GM12891 (cell line): ENCODE results near the gene RNU7-1.
"Not testable (repeated sequence)": the region's sequence is repeated elsewhere in the genome, so short reads cannot be mapped to it uniquely, and the experiment has no call there.

ENCODE experiments used
- DNase-seq: peaks from one replicate; pipeline ENCODE4 v3.0.0; 2011; ENCODE audit warnings: low spot score; ENCODE audit not compliant: insufficient read length
- FAIRE-seq: peaks from 2 replicates; lab custom pipeline; 2011; peaks lifted over from hg19 to GRCh38; lab: Jason Lieb, UNC
- PAX5 ChIP-seq: IDR thresholded peaks from 2 replicates; pipeline ENCODE4 v1.6.1; 2011; ENCODE audit warnings: low read length, moderate library complexity, mild to moderate bottlenecking; ENCODE audit not compliant: insufficient read depth, severe bottlenecking
- POLR2A ChIP-seq: IDR thresholded peaks from 2 replicates; pipeline ENCODE4 v1.6.1; 2011; ENCODE audit warnings: low read depth, low read length, control low read depth
- POLR2AphosphoS5 ChIP-seq: IDR thresholded peaks from 2 replicates; pipeline ENCODE4 v1.6.1; 2011; ENCODE audit warnings: low read depth, low read length, control low read depth
- POU2F2 ChIP-seq: IDR thresholded peaks from 2 replicates; pipeline ENCODE4 v1.6.1; 2011; ENCODE audit warnings: low read depth, mild to moderate bottlenecking, control low read depth, low read length, moderate library complexity
- SPI1 ChIP-seq: IDR thresholded peaks from 2 replicates; pipeline ENCODE4 v1.6.1; 2011; ENCODE audit warnings: low read depth, low read length, control low read depth
- TAF1 ChIP-seq: IDR thresholded peaks from 2 replicates; pipeline ENCODE4 v1.6.1; 2011; ENCODE audit warnings: low read depth, low read length, control low read depth

Gene RNU7-1

DNA sequence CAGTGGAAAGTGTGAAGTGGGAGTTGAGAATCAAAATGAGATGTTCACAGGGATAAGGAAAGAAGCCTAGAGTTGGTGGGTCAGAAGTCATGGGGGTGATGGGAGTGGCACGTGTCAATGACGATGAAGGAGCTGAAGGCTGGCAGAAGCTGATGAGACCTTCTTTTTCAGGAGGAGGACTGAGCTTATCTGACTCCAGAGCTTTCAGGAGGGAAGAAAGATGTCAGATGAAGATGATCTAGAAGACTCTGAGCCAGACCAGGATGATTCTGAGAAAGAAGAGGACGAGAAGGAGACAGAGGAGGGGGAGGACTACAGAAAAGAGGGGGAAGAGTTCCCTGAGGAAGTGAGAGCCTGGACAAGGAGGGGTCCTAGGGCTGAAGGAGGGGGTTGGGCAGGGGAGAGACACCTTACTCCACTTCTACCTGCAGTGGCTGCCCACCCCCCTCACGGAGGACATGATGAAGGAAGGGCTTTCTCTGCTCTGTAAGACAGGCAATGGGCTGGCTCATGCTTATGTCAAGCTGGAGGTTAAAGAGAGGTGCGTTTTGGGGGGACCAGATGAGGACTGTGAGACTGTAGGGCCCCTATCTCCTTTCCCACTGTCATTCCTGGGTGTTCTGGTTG, 38.1 kb upstream of the RNU7-1 start:
- no peak for DNase-seq
- no peak for FAIRE-seq

DNA sequence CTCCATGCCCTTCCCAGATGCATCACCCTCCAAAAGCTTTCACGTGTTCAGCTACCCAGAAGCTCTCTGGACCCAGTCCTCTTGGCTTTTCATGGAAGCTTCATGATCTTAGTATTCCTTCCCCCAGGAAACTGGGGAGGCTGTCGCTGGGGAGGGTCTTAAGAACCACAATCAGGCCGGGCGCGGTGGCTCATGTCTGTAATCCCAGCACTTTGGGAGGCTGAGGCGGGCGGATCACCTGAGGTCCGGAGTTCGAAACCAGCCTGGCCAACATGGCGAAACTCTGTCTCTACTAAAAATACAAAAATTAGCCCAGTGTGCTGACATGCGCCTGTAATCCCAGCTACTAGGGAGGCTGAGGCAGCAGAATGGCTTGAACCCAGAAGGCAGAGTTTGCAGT, 35.5 kb upstream of the RNU7-1 start:
- not testable (repeated sequence) for DNase-seq, FAIRE-seq

More for the DNA sequence above, 38.1 kb upstream of the RNU7-1 start:
- no peak for TF ChIP-seq PAX5
- no peak for TF ChIP-seq POLR2A
- no peak for TF ChIP-seq SPI1
- no peak for TF ChIP-seq POLR2AphosphoS5
- no peak for TF ChIP-seq POU2F2
- no peak for TF ChIP-seq TAF1

DNA sequence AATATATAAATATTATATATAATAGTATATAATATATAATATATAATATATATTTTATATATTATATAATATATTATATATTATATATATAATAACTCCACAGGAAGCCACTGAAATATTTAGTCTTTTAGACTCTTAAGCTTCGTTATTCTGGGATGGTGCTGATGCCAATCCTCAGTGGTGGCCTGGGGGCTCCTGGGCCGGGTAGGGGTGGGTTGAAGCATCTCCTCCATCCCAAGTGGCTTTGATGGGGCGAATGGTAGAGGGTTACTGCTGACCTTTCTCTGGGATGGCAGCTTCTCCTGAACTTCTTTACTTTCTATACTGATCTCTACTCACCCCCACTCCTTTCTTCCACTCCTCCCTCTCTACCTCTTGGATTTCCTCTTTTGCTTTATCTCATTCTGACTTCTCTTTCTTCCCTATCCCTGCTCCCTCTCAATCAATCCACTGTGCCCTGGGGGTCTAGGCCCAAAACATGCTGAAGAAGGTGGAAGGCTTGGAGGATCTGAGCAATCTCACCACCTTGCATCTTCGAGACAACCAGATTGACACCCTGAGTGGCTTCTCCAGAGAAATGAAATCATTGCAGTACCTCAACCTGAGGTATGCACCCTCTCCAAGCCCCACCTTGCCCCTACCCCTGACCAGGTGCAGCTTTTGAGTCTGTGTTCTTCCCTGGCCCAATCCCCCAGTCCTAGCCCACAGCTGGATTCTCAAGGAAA, 34.0 kb upstream of the RNU7-1 start:
- no peak for FAIRE-seq
- TF ChIP-seq POLR2AphosphoS5 = no peak
- no peak for TF ChIP-seq POLR2A
- no peak for DNase-seq

DNA sequence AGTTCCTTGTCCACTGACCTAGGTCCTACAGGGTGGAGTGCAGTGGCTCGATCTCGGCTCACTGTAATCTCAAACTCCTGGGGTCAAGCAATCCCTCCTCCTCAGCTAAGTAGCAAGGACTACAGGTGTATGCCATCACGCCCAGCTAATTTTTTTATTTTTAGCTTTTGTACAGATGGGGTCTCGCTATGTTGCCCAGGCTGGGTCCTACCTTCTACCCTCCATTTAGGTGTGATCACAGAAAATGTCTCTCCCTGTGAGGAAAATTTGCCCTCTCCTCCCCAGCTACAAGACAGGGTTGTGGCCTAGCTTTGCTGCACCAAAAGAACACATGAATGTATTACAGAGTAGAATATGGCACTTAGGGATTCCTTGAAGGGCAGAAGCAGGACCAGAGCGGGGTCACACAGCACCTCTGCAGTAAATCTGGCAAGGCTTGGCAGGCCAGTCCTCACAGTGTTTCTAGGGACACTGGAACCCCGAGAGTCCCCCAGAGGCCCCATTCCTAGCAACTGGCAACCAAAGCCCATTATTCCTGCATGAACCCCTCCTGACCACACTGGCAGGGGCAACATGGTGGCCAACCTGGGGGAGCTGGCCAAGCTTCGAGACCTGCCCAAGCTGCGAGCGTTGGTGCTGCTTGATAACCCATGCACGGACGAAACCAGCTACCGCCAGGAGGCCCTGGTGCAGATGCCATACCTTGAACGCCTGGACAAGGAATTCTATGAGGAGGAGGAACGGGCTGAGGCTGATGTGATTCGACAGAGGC, 31.3 kb upstream of the RNU7-1 start:
- FAIRE-seq (no peak), DNase-seq (no peak)
- TF ChIP-seq PAX5 = no peak
- no peak for TF ChIP-seq TAF1
- no peak for TF ChIP-seq POLR2AphosphoS5
- TF ChIP-seq POU2F2 = no peak
- no peak for TF ChIP-seq SPI1
- no peak for TF ChIP-seq POLR2A

DNA sequence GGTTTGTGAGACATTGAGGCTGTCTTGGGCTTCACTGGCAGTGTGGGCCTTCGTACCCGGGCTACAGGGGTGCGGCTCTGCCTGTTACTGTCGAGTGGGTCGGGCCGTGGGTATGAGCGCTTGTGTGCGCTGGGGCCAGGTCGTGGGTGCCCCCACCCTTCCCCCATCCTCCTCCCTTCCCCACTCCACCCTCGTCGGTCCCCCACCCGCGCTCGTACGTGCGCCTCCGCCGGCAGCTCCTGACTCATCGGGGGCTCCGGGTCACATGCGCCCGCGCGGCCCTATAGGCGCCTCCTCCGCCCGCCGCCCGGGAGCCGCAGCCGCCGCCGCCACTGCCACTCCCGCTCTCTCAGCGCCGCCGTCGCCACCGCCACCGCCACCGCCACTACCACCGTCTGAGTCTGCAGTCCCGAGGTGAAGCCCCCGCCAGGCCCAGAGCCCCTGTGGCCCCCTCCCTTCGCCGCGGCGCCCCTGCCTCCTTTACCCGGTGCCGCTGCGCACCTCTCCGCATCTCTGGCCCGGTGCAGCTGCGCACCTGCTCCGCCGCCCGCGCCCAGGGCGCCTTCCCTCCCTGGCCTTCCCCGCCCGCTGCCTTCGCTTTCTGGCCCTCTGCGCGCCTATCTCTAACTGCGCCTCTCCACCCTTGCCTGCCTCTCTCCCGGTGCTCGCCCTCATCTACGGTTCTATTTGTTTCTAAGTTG, 29.2 kb upstream of the RNU7-1 start, which contains the start of gene ENO2:
TSS of gene ENO2 (plus strand) at position 335 of the 701 bp plus-strand sequence. CDS start 1,253 bp downstream, outside the sequence.
- DNase-seq (peak; percentile 75), FAIRE-seq (peak; percentile 78)
- no peak for TF ChIP-seq PAX5
- TF ChIP-seq POLR2A = no peak
- TF ChIP-seq POU2F2 = no peak
- TF ChIP-seq TAF1 = no peak
- no peak for TF ChIP-seq SPI1
- TF ChIP-seq POLR2AphosphoS5 = no peak

DNA sequence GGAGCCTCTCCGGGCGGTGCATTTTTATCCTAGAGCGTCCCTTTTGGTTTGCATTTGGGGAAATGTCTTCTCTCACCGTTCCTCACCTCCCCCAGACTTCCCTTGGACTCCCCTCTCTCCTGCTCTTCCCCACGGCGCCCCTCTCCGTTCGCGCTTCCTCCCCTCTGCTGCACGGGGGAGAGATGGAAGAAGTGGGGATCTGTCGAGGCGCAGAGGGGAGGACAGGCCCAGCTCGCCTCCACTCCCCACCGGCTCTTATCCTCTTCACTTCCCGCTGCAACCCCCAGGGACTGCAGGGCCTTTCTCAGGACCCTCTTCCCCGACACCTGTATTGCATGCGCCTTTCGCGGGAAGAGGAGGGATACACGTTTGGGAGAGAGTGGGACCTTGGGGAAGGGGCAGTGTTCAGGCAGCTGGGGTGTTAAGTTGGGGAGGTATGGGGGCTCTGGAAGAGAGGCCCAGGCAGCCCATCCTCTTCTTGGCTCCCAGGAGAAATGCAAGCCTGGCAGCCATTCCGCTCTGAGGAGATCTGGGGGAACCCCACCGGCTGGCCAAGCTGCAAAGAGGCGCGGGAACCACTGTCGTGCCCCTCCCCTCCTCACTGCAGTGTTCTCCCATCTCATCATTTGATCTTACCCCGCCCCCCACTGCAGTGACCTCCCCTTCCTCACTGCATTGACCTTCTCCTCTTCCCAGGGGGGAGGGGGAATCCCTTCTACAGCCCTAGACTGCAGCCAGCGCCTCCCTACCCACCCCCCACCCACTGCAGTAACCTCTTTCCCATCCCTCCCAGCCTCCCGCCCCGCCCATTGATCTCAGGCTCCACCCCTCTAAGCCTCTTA, 28.4 kb upstream of the RNU7-1 start:
- no peak for TF ChIP-seq TAF1
- no peak for TF ChIP-seq SPI1
- TF ChIP-seq PAX5 = no peak
- TF ChIP-seq POU2F2 = no peak
- no peak for TF ChIP-seq POLR2A
- no peak for TF ChIP-seq POLR2AphosphoS5
- DNase-seq = no peak
- FAIRE-seq = peak; percentile 91

DNA sequence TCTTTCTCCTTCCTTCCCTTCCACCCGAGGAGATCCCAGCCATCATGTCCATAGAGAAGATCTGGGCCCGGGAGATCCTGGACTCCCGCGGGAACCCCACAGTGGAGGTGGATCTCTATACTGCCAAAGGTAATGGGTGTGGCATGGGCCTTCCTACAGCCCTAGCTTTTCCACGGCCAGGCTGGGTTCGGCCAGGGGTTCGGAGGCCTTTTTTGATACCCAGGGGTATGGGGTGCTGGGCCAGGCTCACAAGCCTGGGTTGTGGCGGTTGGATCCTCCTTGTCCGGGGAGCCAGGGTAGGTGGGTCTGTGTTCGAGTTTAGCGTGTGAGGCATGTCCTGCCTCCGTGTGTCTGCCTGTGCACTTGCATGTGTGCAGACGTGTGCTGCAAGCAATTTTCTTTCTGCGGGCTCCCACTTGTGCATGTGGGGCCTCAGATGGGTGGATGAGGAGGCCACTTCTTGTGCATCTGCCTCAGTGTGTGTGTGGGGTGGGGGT, 27.8 kb upstream of the RNU7-1 start:
- no peak for TF ChIP-seq TAF1
- no peak for TF ChIP-seq SPI1
- TF ChIP-seq PAX5 = no peak
- no peak for TF ChIP-seq POLR2AphosphoS5
- TF ChIP-seq POLR2A = no peak
- TF ChIP-seq POU2F2 = no peak
- DNase-seq = no peak
- no peak for FAIRE-seq

DNA sequence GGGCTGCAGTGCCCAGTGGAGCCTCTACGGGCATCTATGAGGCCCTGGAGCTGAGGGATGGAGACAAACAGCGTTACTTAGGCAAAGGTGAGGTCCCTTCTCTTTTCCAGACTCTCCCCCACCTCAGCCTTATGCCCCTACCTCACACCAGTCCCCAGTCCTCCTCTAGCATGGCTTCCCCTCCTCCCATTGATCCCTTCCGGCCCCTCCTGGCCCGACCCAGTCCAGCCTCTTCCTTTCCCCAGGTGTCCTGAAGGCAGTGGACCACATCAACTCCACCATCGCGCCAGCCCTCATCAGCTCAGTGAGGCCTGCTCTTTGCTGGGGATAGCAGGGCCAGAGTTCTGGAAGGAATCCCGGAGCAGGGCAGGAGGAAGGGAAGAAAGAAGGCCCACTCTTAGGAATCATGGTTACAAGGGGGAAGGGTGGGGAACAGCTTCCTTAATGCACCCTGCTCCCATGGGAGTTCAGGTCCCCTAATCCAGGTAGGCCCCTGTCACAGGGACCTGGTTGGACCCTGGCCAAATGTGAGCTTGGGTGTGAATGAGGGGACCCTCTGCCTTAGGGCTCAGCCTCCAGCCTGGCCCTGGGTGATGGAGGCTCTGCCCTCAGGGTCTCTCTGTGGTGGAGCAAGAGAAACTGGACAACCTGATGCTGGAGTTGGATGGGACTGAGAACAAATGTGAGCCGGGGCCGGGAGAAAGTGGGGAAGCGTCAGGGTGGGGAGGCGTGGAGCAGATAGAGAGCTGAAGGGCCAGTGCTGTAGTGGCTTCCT, 27.0 kb upstream of the RNU7-1 start:
- FAIRE-seq (no peak), DNase-seq (no peak)
- TF ChIP-seq POLR2AphosphoS5 (no peak), TAF1 (no peak), PAX5 (no peak), POU2F2 (no peak), POLR2A (no peak), SPI1 (no peak)
